Liver (tissue), 9 donors: ENCODE data around the gene ZNF346. TPM values are rescaled to one million over a fixed set of nuclear protein-coding genes. Genes with fewer than 3 reads are reported as not detected.

Experiments used
- DNase-seq: peaks from one replicate; pipeline ENCODE4 v3.0.0-alpha.2; 2017; ENCODE audit warnings: low spot score
- H3K27ac ChIP-seq, 2 donors: one replicate each; pipeline ENCODE4 v1.7.0; 2013; ENCODE audit warnings: inconsistent platforms in 2 of 2, low read length in 2 of 2, control low read depth in 1 of 2, low read depth in 1 of 2, mild to moderate bottlenecking in 1 of 2
- H3K27me3 ChIP-seq, 4 donors: one replicate each; pipeline versions ENCODE4 v1.6.1 to v1.7.0; 2013; ENCODE audit warnings: low read length in 3 of 4, inconsistent platforms in 1 of 4, mild to moderate bottlenecking in 1 of 4, moderate library complexity in 1 of 4; ENCODE audit not compliant: control insufficient read depth in 4 of 4, insufficient read depth in 4 of 4
- H3K36me3 ChIP-seq, 4 donors: one replicate each; pipeline versions ENCODE4 v1.6.1 to v1.7.0; 2013; ENCODE audit warnings: low read length in 3 of 4, mild to moderate bottlenecking in 3 of 4, low read depth in 1 of 4, moderate library complexity in 1 of 4; ENCODE audit not compliant: control insufficient read depth in 4 of 4, insufficient read depth in 3 of 4
- H3K4me1 ChIP-seq, 4 donors: one replicate each; pipeline versions ENCODE4 v1.6.1 to v1.7.0; 2013; ENCODE audit warnings: low read length in 3 of 4, mild to moderate bottlenecking in 3 of 4, moderate library complexity in 1 of 4; ENCODE audit not compliant: control insufficient read depth in 4 of 4, insufficient read depth in 4 of 4
- H3K4me3 ChIP-seq, 3 donors: one replicate each; pipeline versions ENCODE4 v1.6.1 to v1.7.0; 2013; ENCODE audit warnings: low read length in 3 of 3, control low read depth in 1 of 3, low read depth in 1 of 3, mild to moderate bottlenecking in 1 of 3
- H3K9ac ChIP-seq, 2 donors: one replicate each; pipeline ENCODE4 v1.7.0; 2013; ENCODE audit warnings: low read length in 2 of 2, mild to moderate bottlenecking in 2 of 2, moderate library complexity in 2 of 2, control low read depth in 1 of 2, low read depth in 1 of 2
- H3K9me3 ChIP-seq, 4 donors: one replicate each; pipeline versions ENCODE4 v1.6.1 to v1.7.0; 2013; ENCODE audit warnings: low read length in 3 of 4; ENCODE audit not compliant: control insufficient read depth in 4 of 4
- ATF3 ChIP-seq: IDR thresholded peaks from 2 replicates; pipeline ENCODE4 v1.6.1; 2016; ENCODE audit warnings: antibody characterized with exemption
- EGR1 ChIP-seq, 2 donors: IDR thresholded peaks; 2 replicates each; pipeline ENCODE4 v1.6.1; 2016 to 2018; ENCODE audit warnings: antibody characterized with exemption in 2 of 2, low read depth in 2 of 2
- FOXA1 ChIP-seq: IDR thresholded peaks from 2 replicates; pipeline ENCODE4 v1.6.1; 2016; ENCODE audit warnings: antibody characterized with exemption
- FOXA2 ChIP-seq: IDR thresholded peaks from 2 replicates; pipeline ENCODE4 v1.6.1; 2016; ENCODE audit warnings: antibody characterized with exemption
- GABPA ChIP-seq, 2 donors: IDR thresholded peaks in 1 of 2; conservative IDR thresholded peaks in 1 of 2; 2 replicates each; pipeline ENCODE4 v1.6.1; 2016; ENCODE audit warnings: antibody characterized with exemption in 2 of 2, mild to moderate bottlenecking in 1 of 2, moderate library complexity in 1 of 2
- HNF4A ChIP-seq, 2 donors: conservative IDR thresholded peaks; 2 replicates each; pipeline ENCODE4 v1.6.1; 2016; ENCODE audit warnings: antibody characterized with exemption in 2 of 2, mild to moderate bottlenecking in 2 of 2
- HNF4G ChIP-seq: IDR thresholded peaks from 2 replicates; pipeline ENCODE4 v1.6.1; 2016; ENCODE audit warnings: antibody characterized with exemption
- JUND ChIP-seq, 2 donors: IDR thresholded peaks; 2 replicates each; pipeline ENCODE4 v1.6.1; 2016; ENCODE audit warnings: antibody characterized with exemption in 2 of 2
- MAX ChIP-seq: IDR thresholded peaks from 2 replicates; pipeline ENCODE4 v1.6.1; 2016; ENCODE audit warnings: antibody characterized with exemption
- NR2F2 ChIP-seq: IDR thresholded peaks from 2 replicates; pipeline ENCODE4 v1.6.1; 2016; ENCODE audit warnings: antibody characterized with exemption
- RAD21 ChIP-seq, 2 donors: IDR thresholded peaks; 2 replicates each; pipeline ENCODE4 v1.6.1; 2016; ENCODE audit warnings: antibody characterized with exemption in 2 of 2, mild to moderate bottlenecking in 2 of 2
- RXRA ChIP-seq, 2 donors: IDR thresholded peaks; 2 replicates each; pipeline ENCODE4 v1.6.1; 2017 to 2018; ENCODE audit warnings: antibody characterized with exemption in 2 of 2, mild to moderate bottlenecking in 1 of 2
- SP1 ChIP-seq: IDR thresholded peaks from 2 replicates; pipeline ENCODE4 v1.6.1; 2018; ENCODE audit warnings: antibody characterized with exemption, mild to moderate bottlenecking
- TAF1 ChIP-seq: conservative IDR thresholded peaks from 2 replicates; pipeline ENCODE4 v1.6.1; 2016; ENCODE audit warnings: antibody characterized with exemption, mild to moderate bottlenecking
- YY1 ChIP-seq: IDR thresholded peaks from 2 replicates; pipeline ENCODE4 v1.6.1; 2016; ENCODE audit warnings: antibody characterized with exemption, mild to moderate bottlenecking
- ZBTB33 ChIP-seq: IDR thresholded peaks from 2 replicates; pipeline ENCODE4 v1.6.1; 2016; ENCODE audit warnings: antibody characterized with exemption
- WGBS: extraction: QIAGEN DNeasy Blood & Tissue Kit; methylation state at CpG from one replicate; pipeline ENCODE4 v1.1.7; 2013; 5-methylcytosine and 5-hydroxymethylcytosine counted together
- polyA plus RNA-seq, 2 donors: library from polyadenylated mRNA; stranded (reverse) in 1 of 2; unstranded in 1 of 2; fragments of 200-250 nt in 1 of 2; fragments of >200 nt in 1 of 2; fragmentation: Nextera tagmentation in 1 of 2; extraction: Ambion mirVana in 1 of 2; gene quantifications; one replicate each; pipeline versions ENCODE4 v1.2.1 to v1.2.3, GENCODE V29; 2013 to 2015
- total RNA-seq, 2 donors: library from RNA; depleted of rRNA; stranded (reverse); fragments of >200 nt; gene quantifications; one replicate each; pipeline ENCODE4 v1.2.3, GENCODE V29; 2014
- TF ChIP-seq, protein P1 (sequence below): IDR thresholded peaks from 2 replicates; pipeline ENCODE4 v1.6.1; 2016; ENCODE audit warnings: antibody characterized with exemption, mild to moderate bottlenecking
- TF ChIP-seq, protein P2 (sequence below): fragments of 150-350 bp; IDR thresholded peaks from 2 replicates; pipeline ENCODE4 v1.5.1; 2017; ENCODE audit warnings: improper control_type of control experiment, low read depth, low read length; ENCODE audit not compliant: missing input control
- donor health status: healthy.
- donor health status: healthy.
- donor health status: healthy.
- donor health status: healthy.
- donor health status: healthy.

The ZNF346 gene
- total and polyA plus RNA-seq, 4 donors, result 3.7 to 11.0 (median 6.4) TPM

GRCh38 chr5:177100714-177101121 is 78.2 kb downstream of the ZNF346 start:
- Histone ChIP-seq H3K4me1 (peaks cover 2 to 19% (median 9%) of the 10 kb centered on the region in 4 donors), H3K27ac (no peak overlapping the region), H3K36me3 (no peaks in the 10 kb centered on the region), H3K9me3 (no peaks in the 10 kb centered on the region), H3K27me3 (no peaks in the 10 kb centered on the region), H3K9ac (no peak overlapping the region), H3K4me3 (no peak overlapping the region)
- no peak for TF ChIP-seq HNF4A (conservative IDR thresholded peaks at IDR 0.05)
- TF ChIP-seq ATF3, result no peak
- no peak for TF ChIP-seq JUND (IDR thresholded peaks at IDR 0.05)
- no peak for TF ChIP-seq TAF1
- TF ChIP-seq YY1, result no peak
- no peak for TF ChIP-seq HNF4G
- TF ChIP-seq, protein P1, sequence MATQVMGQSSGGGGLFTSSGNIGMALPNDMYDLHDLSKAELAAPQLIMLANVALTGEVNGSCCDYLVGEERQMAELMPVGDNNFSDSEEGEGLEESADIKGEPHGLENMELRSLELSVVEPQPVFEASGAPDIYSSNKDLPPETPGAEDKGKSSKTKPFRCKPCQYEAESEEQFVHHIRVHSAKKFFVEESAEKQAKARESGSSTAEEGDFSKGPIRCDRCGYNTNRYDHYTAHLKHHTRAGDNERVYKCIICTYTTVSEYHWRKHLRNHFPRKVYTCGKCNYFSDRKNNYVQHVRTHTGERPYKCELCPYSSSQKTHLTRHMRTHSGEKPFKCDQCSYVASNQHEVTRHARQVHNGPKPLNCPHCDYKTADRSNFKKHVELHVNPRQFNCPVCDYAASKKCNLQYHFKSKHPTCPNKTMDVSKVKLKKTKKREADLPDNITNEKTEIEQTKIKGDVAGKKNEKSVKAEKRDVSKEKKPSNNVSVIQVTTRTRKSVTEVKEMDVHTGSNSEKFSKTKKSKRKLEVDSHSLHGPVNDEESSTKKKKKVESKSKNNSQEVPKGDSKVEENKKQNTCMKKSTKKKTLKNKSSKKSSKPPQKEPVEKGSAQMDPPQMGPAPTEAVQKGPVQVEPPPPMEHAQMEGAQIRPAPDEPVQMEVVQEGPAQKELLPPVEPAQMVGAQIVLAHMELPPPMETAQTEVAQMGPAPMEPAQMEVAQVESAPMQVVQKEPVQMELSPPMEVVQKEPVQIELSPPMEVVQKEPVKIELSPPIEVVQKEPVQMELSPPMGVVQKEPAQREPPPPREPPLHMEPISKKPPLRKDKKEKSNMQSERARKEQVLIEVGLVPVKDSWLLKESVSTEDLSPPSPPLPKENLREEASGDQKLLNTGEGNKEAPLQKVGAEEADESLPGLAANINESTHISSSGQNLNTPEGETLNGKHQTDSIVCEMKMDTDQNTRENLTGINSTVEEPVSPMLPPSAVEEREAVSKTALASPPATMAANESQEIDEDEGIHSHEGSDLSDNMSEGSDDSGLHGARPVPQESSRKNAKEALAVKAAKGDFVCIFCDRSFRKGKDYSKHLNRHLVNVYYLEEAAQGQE, result no peak
- TF ChIP-seq RAD21 (IDR thresholded peaks at IDR 0.05), result no peak
- no peak for TF ChIP-seq FOXA2
- TF ChIP-seq ZBTB33, result no peak
- TF ChIP-seq SP1, result no peak
- no peak for TF ChIP-seq MAX
- no peak for TF ChIP-seq GABPA (IDR thresholded peaks at IDR 0.05 in 1 of 2, conservative IDR thresholded peaks at IDR 0.05 in 1 of 2)
- TF ChIP-seq EGR1 (IDR thresholded peaks at IDR 0.05; ENCODE audit: low read depth in 2 of 2), result no peak
- TF ChIP-seq FOXA1, result no peak
- TF ChIP-seq RXRA (IDR thresholded peaks at IDR 0.05), result no peak
- no peak for TF ChIP-seq NR2F2
- TF ChIP-seq, protein P2, sequence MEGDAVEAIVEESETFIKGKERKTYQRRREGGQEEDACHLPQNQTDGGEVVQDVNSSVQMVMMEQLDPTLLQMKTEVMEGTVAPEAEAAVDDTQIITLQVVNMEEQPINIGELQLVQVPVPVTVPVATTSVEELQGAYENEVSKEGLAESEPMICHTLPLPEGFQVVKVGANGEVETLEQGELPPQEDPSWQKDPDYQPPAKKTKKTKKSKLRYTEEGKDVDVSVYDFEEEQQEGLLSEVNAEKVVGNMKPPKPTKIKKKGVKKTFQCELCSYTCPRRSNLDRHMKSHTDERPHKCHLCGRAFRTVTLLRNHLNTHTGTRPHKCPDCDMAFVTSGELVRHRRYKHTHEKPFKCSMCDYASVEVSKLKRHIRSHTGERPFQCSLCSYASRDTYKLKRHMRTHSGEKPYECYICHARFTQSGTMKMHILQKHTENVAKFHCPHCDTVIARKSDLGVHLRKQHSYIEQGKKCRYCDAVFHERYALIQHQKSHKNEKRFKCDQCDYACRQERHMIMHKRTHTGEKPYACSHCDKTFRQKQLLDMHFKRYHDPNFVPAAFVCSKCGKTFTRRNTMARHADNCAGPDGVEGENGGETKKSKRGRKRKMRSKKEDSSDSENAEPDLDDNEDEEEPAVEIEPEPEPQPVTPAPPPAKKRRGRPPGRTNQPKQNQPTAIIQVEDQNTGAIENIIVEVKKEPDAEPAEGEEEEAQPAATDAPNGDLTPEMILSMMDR, result no peak
- 72% methylated on average over 6 of the region's 6 CpGs for WGBS
- DNase-seq, result no peak
